ENCODE data around the gene CCDC197. TPM values are rescaled to one million over a fixed set of nuclear protein-coding genes. Genes with fewer than 3 reads are reported as not detected.

The CCDC197 gene
- total and polyA plus RNA-seq, 8 donors: not detected

DNA sequence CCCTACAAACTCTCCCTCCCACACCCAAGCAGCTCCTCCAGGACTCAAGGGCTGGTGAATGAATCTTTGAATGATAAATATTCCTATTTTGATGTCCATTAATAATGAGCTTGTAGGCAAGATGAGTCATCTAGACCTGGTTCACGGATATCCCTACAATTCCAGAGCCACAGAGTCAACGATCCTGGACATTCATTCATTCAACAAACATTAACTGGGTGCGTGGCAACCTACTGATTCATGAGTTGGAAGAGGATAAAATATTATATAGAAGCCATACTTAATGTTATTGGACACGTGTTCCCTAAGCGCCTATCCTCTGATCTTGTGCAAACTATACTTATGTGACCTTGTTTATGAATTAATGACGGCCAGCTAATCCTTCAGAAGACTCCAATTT lies 28.6 kb downstream of the CCDC197 start:
- intact Hi-C loops (cut with DNase I; ENCODE audit: low total_unique reads): no loop called here
- Histone ChIP-seq H3K27me3 (no peaks in the 10 kb centered on the region), H3K4me1 (peaks cover 11 to 37% (median 17%) of the 10 kb centered on the region in 4 donors), H3K27ac (no peak overlapping the region), H3K36me3 (no peaks in the 10 kb centered on the region), H3K9me3 (no peaks in the 10 kb centered on the region), H3K4me3 (peak overlapping the region; percentile 69 to 88 (median 82))
- WGBS, 5 donors: 43 to 48% (median 46%) methylated on average over 6 of the region's 6 CpGs
- DNase-seq: no peak
- TF ChIP-seq, protein P1, sequence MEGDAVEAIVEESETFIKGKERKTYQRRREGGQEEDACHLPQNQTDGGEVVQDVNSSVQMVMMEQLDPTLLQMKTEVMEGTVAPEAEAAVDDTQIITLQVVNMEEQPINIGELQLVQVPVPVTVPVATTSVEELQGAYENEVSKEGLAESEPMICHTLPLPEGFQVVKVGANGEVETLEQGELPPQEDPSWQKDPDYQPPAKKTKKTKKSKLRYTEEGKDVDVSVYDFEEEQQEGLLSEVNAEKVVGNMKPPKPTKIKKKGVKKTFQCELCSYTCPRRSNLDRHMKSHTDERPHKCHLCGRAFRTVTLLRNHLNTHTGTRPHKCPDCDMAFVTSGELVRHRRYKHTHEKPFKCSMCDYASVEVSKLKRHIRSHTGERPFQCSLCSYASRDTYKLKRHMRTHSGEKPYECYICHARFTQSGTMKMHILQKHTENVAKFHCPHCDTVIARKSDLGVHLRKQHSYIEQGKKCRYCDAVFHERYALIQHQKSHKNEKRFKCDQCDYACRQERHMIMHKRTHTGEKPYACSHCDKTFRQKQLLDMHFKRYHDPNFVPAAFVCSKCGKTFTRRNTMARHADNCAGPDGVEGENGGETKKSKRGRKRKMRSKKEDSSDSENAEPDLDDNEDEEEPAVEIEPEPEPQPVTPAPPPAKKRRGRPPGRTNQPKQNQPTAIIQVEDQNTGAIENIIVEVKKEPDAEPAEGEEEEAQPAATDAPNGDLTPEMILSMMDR (IDR thresholded peaks at IDR 0.05): no peak
- TF ChIP-seq POLR2AphosphoS5 (IDR thresholded peaks at IDR 0.05) (no peak), EP300 (IDR thresholded peaks at IDR 0.05) (no peak), POLR2A (IDR thresholded peaks at IDR 0.05) (no peak)

DNA sequence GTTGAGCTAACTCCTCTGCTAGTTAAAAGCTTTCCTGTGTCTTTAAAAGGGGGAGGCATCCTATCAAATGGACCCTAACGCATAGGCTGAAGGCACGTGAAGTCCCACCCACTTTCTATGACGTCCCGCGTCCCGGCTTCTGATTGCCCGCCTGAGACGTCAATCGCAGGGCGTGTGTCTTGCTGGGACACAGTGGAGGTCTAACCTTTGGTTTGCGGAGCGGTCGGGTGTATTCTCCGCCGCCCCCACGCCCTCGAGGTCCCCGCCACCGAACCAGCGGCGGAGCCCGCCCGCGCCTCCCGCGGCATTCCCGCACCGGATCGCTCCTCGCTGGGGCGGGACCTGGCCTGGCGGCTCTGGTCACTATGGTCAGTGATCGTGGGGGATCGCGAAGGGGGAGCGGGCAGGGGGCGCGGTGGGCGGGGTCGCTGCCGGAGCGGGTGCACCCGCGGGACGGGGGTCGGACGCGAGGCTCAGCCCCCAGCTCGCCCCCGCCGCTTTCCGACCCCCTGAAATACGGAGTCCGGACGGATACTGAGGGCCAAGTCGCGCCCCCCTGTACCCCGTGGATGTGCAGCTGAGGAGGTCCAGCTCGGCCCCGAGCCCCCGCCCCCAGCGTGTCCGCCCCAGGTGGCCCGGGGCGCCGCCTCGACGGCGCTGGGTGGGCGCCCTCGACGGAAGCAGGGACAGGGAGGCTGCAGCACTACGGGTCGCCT lies 29.2 kb downstream of the CCDC197 start, which contains the start of gene OTUB2:
Gene OTUB2 (plus strand): TSS at position 168 of the 716 bp plus-strand sequence. CDS start 198 bp downstream, at position 366.
- Histone ChIP-seq H3K36me3 (no peaks in the 10 kb centered on the region), H3K27me3 (no peaks in the 10 kb centered on the region), H3K27ac (peak within 1 kb of the TSS in 3 of 5 donors; percentile 37 to 75 (median 41)), H3K9me3 (no peaks in the 10 kb centered on the region), H3K4me1 (peaks cover 11 to 37% (median 17%) of the 10 kb centered on the region in 4 donors), H3K4me3 (peak within 1 kb of the TSS; percentile 69 to 88 (median 82))
- WGBS, 5 donors: 0 to 1% (median 1%) methylated on average over 21 to 74 of the region's 74 CpGs
- intact Hi-C loops (cut with DNase I; ENCODE audit: low total_unique reads): no loop called here
- TF ChIP-seq, protein P1 (IDR thresholded peaks at IDR 0.05): no peak
- TF ChIP-seq POLR2AphosphoS5 (IDR thresholded peaks at IDR 0.05): peak in 1 of 3 donors; percentile 75
- TF ChIP-seq POLR2A (IDR thresholded peaks at IDR 0.05): no peak
- peak; percentile 98 to 99 for DNase-seq

DNA sequence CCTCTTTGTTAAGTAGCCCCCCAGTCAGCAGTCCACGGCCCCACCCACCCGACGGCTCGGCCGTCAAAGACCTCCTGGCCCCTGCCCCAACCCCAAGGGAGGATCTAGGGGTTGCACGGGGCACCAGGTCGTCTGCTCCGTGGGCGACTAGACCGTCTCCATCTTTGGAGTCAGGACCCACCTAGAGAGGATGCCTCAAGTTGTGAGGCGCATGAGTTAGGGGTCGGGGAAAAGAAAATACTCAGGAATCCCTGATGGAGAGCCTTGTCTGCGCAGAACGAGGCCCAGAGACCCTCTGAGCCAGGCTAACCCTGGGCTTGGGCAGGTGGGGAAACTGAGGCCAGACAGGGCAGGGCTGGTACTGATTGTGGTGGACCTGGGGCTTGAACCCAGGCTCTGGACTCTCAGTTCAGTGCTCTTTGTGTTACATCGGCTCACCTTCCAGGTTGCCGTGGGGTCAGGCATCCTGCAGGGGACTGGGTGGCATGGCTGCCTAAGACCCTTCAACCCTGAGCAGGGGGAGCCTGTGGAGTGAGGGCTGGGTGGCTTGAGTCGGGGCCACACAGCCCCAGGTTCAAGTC lies 29.9 kb downstream of the CCDC197 start:
- no peaks in the 10 kb centered on the region for H3K9me3 ChIP-seq
- H3K4me1 ChIP-seq: peaks cover 11 to 37% (median 17%) of the 10 kb centered on the region in 4 donors
- H3K27ac ChIP-seq: no peak overlapping the region
- no peaks in the 10 kb centered on the region for H3K36me3 ChIP-seq
- intact Hi-C loops (cut with DNase I; ENCODE audit: low total_unique reads): no loop called here
- peak overlapping the region; percentile 69 to 88 (median 82) for H3K4me3 ChIP-seq
- no peak for DNase-seq
- WGBS, 5 donors: 45 to 74% (median 49%) methylated on average over 9 to 17 of the region's 17 CpGs
- H3K27me3 ChIP-seq: no peaks in the 10 kb centered on the region
- TF ChIP-seq EP300 (IDR thresholded peaks at IDR 0.05) (no peak), POLR2AphosphoS5 (IDR thresholded peaks at IDR 0.05) (no peak), POLR2A (IDR thresholded peaks at IDR 0.05) (no peak)
- TF ChIP-seq, protein P1 (IDR thresholded peaks at IDR 0.05): no peak

DNA sequence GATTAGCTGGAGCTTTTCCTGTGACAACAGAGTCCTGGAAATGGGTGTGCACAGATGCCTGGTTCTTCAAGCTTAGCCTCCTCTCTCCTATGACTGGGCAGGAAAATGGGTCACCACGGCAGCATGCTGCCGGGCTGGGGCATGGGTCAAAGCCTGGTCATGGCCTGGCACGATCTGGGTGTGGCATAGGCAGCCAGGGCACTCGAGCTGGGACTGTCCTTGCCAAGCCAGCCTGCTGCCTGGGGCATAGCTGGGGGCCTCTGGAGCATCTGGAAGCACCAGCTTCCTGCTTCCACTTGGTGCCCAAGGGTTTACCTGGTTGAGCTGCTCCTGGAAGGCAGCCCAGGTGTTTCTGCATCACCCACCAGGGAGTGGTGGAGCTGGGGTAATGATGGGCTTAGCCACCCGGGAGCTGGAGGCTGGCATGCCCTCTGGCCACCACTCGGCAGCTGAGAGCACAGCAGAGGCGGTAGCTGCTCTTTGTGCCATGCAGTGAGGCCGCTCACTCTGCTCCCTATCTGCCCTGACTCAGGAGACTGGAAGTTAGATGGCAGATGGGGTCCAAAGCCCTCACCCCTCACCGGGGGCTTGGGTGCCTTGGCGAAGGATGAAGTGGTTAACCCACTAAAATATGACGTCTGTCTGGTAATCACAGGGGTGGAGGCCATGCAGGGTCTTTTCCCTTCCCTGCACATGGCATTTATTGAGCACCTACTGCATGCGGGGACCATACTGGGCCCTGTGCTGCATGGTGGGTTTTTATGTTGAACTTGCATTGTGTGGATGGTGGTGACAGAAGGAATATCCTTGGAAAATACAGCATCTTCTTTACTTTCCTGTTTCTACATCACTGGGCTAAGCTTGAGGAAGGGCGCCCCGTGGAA lies 30.7 kb downstream of the CCDC197 start:
- WGBS, 5 donors: 66 to 79% (median 77%) methylated on average over 11 to 14 of the region's 14 CpGs
- Histone ChIP-seq H3K27me3 (no peaks in the 10 kb centered on the region), H3K4me1 (peaks cover 11 to 37% (median 17%) of the 10 kb centered on the region in 4 donors), H3K4me3 (no peak overlapping the region), H3K27ac (no peak overlapping the region), H3K36me3 (no peaks in the 10 kb centered on the region), H3K9me3 (no peaks in the 10 kb centered on the region)
- intact Hi-C loops (cut with DNase I; ENCODE audit: low total_unique reads): no loop called here
- DNase-seq: peak in 1 of 2 donors; percentile 30
- TF ChIP-seq, protein P1 (IDR thresholded peaks at IDR 0.05): no peak
- TF ChIP-seq POLR2AphosphoS5 (IDR thresholded peaks at IDR 0.05) (no peak), POLR2A (IDR thresholded peaks at IDR 0.05) (no peak), EP300 (IDR thresholded peaks at IDR 0.05) (no peak)

All from stomach (tissue), 9 donors.